PC-3 (cell line): ENCODE data around the gene METTL24.

ENCODE experiments used
- EZH2 ChIP-seq: fragments of 300-600 bp; sonication (generic); IDR thresholded peaks from one replicate; pipeline ENCODE4 v1.6.1; 2017; ENCODE audit warnings: antibody characterized with exemption, mild to moderate bottlenecking, low read length; ENCODE audit not compliant: unreplicated experiment
- EZH2phosphoT487 ChIP-seq: fragments of 300-600 bp; sonication (generic); IDR thresholded peaks from 2 replicates; pipeline ENCODE4 v1.6.1; 2018; ENCODE audit warnings: mild to moderate bottlenecking, antibody characterized with exemption, low read length, borderline replicate concordance
- TF ChIP-seq, protein P1 (sequence below): fragments of 300-600 bp; sonication (generic); conservative IDR thresholded peaks from 2 replicates; pipeline ENCODE4 v1.5.1; 2017; ENCODE audit warnings: antibody characterized with exemption, low read depth, mild to moderate bottlenecking, low read length

DNA sequence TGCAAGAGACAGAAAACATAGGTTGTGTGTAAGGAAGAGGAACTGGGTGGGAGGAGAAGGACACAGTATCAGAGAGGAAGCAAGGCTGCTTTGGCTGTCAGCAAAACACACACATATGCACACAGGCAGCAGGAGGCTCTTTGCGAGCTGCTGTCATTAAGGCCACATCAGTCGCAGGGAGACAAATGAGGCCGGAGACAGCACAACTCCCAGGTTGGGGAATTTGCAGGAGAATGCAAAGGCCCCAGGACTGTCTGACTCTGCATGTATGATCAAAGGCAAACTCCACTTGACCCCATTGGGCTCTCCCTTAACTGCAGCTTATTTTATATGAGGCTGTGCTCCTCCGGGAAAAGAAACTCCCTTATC, 35.3 kb downstream of the METTL24 start:
- TF ChIP-seq, protein P1, sequence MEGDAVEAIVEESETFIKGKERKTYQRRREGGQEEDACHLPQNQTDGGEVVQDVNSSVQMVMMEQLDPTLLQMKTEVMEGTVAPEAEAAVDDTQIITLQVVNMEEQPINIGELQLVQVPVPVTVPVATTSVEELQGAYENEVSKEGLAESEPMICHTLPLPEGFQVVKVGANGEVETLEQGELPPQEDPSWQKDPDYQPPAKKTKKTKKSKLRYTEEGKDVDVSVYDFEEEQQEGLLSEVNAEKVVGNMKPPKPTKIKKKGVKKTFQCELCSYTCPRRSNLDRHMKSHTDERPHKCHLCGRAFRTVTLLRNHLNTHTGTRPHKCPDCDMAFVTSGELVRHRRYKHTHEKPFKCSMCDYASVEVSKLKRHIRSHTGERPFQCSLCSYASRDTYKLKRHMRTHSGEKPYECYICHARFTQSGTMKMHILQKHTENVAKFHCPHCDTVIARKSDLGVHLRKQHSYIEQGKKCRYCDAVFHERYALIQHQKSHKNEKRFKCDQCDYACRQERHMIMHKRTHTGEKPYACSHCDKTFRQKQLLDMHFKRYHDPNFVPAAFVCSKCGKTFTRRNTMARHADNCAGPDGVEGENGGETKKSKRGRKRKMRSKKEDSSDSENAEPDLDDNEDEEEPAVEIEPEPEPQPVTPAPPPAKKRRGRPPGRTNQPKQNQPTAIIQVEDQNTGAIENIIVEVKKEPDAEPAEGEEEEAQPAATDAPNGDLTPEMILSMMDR, result no peak
- no peak for TF ChIP-seq EZH2phosphoT487
- TF ChIP-seq EZH2, result no peak
